AG10803 (cell line): ENCODE results near the gene SPTLC1.
"Not testable (repeated sequence)": the region's sequence is repeated elsewhere in the genome, so short reads cannot be mapped to it uniquely, and the experiment has no call there.

ENCODE experiments used
- DNase-seq: peaks from one replicate; pipeline ENCODE4 v3.0.0; 2010; ENCODE audit warnings: low read depth
- H3K4me3 ChIP-seq: 2 replicates; pipeline ENCODE4 v1.5.1; 2011; ENCODE audit warnings: mild to moderate bottlenecking, low read length, control low read depth
- CTCF ChIP-seq: conservative IDR thresholded peaks from 2 replicates; pipeline ENCODE4 v1.5.1; 2011; ENCODE audit warnings: mild to moderate bottlenecking, low read length, control low read depth, inconsistent platforms

Gene SPTLC1

GRCh38 chr9:92004045-92004392 is 111.2 kb downstream of the SPTLC1 start:
- no peak overlapping the region for H3K4me3 ChIP-seq
- DNase-seq, result no peak
- no peak for TF ChIP-seq CTCF

- DNase-seq, result no peak
- H3K4me3 ChIP-seq, result no peak overlapping the region
- no peak for TF ChIP-seq CTCF
These were observed 111.7 kb downstream of the SPTLC1 start for GRCh38 chr9:92003308-92004044.

GRCh38 chr9:92001948-92002347 is 113.3 kb downstream of the SPTLC1 start:
- DNase-seq, H3K4me3 ChIP-seq: not testable (repeated sequence)

GRCh38 chr9:92001244-92001643 is 114.0 kb downstream of the SPTLC1 start:
- no peak for TF ChIP-seq CTCF
- DNase-seq, result peak; percentile 77
- no peak overlapping the region for H3K4me3 ChIP-seq

GRCh38 chr9:91995000-91995655 is 120.1 kb downstream of the SPTLC1 start:
- DNase-seq, result no peak
- TF ChIP-seq CTCF, result no peak
- H3K4me3 ChIP-seq, result no peak overlapping the region

- TF ChIP-seq CTCF, result no peak
- no peak for DNase-seq
- H3K4me3 ChIP-seq, result no peak overlapping the region
These were observed 120.8 kb downstream of the SPTLC1 start for GRCh38 chr9:91994422-91994821.

GRCh38 chr9:91992461-91993041 is 122.7 kb downstream of the SPTLC1 start:
- DNase-seq, result peak; percentile 98
- TF ChIP-seq CTCF, result no peak
- peak overlapping the region; percentile 59 for H3K4me3 ChIP-seq
